CD4-positive, CD25-positive, alpha-beta regulatory T cell (primary cell): Measurements from ENCODE around the gene MIS18A. TPM values are rescaled to one million over a fixed set of nuclear protein-coding genes. Genes with fewer than 3 reads are reported as not detected.
A peak's percentile ranks its signal among the peaks of the same experiment; 100 is the strongest.
"Not testable (repeated sequence)": the region's sequence is repeated elsewhere in the genome, so short reads cannot be mapped to it uniquely, and the experiment has no call there.

Experiments
- ATAC-seq, 2 donors: fragments of 150-1000 bp; cut with Tn5 transposase; one replicate each; pipeline ENCODE4 v1.10.0; 2021; ENCODE audit warnings: low read depth in 2 of 2, moderate number of reproducible peaks in 2 of 2, moderate library complexity in 1 of 2
- DNase-seq, 3 donors: peaks; one replicate each; pipeline versions ENCODE4 v3.0.0 to v3.0.0-alpha.2; 2012 to 2022; ENCODE audit warnings: mixed read lengths in 1 of 3
- H3K27ac ChIP-seq: one replicate; pipeline ENCODE4 v1.7.0; 2013; ENCODE audit warnings: mild to moderate bottlenecking, low read length; ENCODE audit not compliant: insufficient read depth, poor library complexity, severe bottlenecking
- H3K27me3 ChIP-seq: one replicate; pipeline ENCODE4 v1.7.0; 2013; ENCODE audit warnings: low read length; ENCODE audit not compliant: control insufficient read depth, insufficient read depth
- H3K36me3 ChIP-seq: one replicate; pipeline ENCODE4 v1.7.0; 2013; ENCODE audit warnings: mild to moderate bottlenecking, low read length, moderate library complexity; ENCODE audit not compliant: control insufficient read depth, insufficient read depth
- H3K4me1 ChIP-seq: 2 replicates; pipeline ENCODE4 v1.7.0; 2013; ENCODE audit warnings: mild to moderate bottlenecking, low read length; ENCODE audit not compliant: insufficient read depth, control insufficient read depth, poor library complexity, severe bottlenecking
- H3K4me3 ChIP-seq: one replicate; pipeline ENCODE4 v1.7.0; 2013; ENCODE audit warnings: low read depth, mild to moderate bottlenecking, low read length, moderate library complexity
- H3K9me3 ChIP-seq, 2 experiments: 1 replicate in 1 of 2; 2 replicates in 1 of 2; pipeline ENCODE4 v1.7.0; 2013; ENCODE audit warnings: low read length in 2 of 2, mild to moderate bottlenecking in 1 of 2, moderate library complexity in 1 of 2; ENCODE audit not compliant: control insufficient read depth in 2 of 2
- H3K27ac Mint-ChIP-seq, 3 donors: one replicate each; pipeline ENCODE4 v1.8.0; 2020 to 2022; ENCODE audit warnings: mild to moderate bottlenecking in 3 of 3, mixed read lengths in 3 of 3, moderate library complexity in 2 of 3
- H3K27me3 Mint-ChIP-seq: one replicate; pipeline ENCODE4 v1.8.0; 2022; ENCODE audit warnings: mild to moderate bottlenecking, mixed read lengths
- H3K36me3 Mint-ChIP-seq: one replicate; pipeline ENCODE4 v1.8.0; 2020; ENCODE audit warnings: mixed read lengths
- H3K4me1 Mint-ChIP-seq, 4 donors: one replicate each; pipeline ENCODE4 v1.8.0; 2020 to 2022; ENCODE audit warnings: mixed read lengths in 4 of 4, mild to moderate bottlenecking in 1 of 4
- H3K4me3 Mint-ChIP-seq, 4 donors: one replicate each; pipeline ENCODE4 v1.8.0; 2020 to 2022; ENCODE audit warnings: mild to moderate bottlenecking in 4 of 4, mixed read lengths in 4 of 4, moderate library complexity in 3 of 4
- H3K9me3 Mint-ChIP-seq, 7 donors: one replicate each; pipeline ENCODE4 v1.8.0; 2020 to 2022; ENCODE audit warnings: mixed read lengths in 7 of 7, mild to moderate bottlenecking in 3 of 7, moderate library complexity in 2 of 7
- polyA plus RNA-seq, 4 donors: library from polyadenylated mRNA; unstranded; fragments of 300-500 nt; fragmentation: Illumina TruSeq; gene quantifications; one replicate each; pipeline ENCODE4 v1.2.3, GENCODE V29; 2021
- total RNA-seq: library from RNA; stranded (reverse); gene quantifications from one replicate; pipeline ENCODE4 v1.2.3, GENCODE V29; 2022

MIS18A gene
- total and polyA plus RNA-seq, 5 donors from 2014 or later: 5.2 to 13.3 (median 11.1) TPM

DNA sequence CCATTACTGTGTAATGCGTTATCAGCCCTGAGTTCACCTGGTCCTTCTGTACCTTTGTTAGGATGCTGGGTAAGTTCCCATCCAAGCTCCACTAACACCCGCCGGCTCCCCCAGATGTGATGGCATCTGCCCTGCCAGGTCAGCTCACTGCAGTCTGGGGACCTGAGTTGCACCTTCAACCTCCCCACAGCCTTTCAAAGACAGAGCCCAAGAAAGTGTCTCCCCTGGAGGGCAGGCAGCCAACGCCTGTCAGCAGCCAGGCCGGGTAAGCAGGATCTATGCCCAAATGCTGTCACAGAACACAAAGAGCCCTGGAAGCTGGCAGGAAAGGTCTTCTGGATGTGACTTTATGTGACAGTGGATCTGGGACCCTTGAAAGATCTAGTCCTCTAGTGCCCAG lies 33.5 kb upstream of the MIS18A start:
- H3K9me3 ChIP-seq: no peaks in the 10 kb centered on the region
- H3K27me3 ChIP-seq: no peaks in the 10 kb centered on the region
- no peak overlapping the region for H3K4me3 ChIP-seq
- no peaks in the 10 kb centered on the region for H3K27me3 Mint-ChIP-seq
- H3K4me3 Mint-ChIP-seq: no peak overlapping the region
- peak overlapping the region in 1 of 3 donors; percentile 67 for H3K27ac Mint-ChIP-seq
- no peak for DNase-seq
- no peak overlapping the region for H3K27ac ChIP-seq
- H3K4me1 ChIP-seq: no peaks in the 10 kb centered on the region
- ATAC-seq: no peak
- H3K36me3 ChIP-seq: peaks cover 38% of the 10 kb centered on the region
- peaks cover 16% of the 10 kb centered on the region for H3K36me3 Mint-ChIP-seq
- no peaks in the 10 kb centered on the region for H3K9me3 Mint-ChIP-seq
- no peaks in the 10 kb centered on the region for H3K4me1 Mint-ChIP-seq

DNA sequence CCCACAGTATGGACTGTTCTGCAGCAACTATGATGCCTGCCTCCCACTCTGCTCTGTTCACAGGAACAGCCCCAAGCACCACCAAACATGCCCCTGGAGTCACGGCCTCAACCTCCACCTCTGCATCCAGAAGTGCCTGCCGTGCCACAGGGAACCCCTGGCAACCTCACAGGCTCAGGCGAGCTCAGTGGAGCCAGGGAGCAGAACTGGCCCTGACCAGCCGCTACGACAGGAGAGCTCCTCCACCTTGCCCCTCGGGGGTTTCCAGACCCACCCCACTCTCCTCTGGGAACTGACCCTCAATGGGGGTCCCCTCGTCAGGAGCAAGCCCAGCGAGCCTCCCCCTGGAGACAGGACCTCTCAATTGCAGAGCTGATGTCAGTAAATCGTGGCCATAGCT lies 32.8 kb upstream of the MIS18A start:
- no peaks in the 10 kb centered on the region for H3K9me3 ChIP-seq
- Mint-ChIP-seq H3K9me3 (no peaks in the 10 kb centered on the region), H3K27me3 (no peaks in the 10 kb centered on the region), H3K27ac (no peak overlapping the region), H3K36me3 (peaks cover 19% of the 10 kb centered on the region), H3K4me1 (no peaks in the 10 kb centered on the region), H3K4me3 (no peak overlapping the region)
- H3K4me1 ChIP-seq: no peaks in the 10 kb centered on the region
- DNase-seq (no peak), ATAC-seq (no peak)
- H3K36me3 ChIP-seq: peaks cover 32% of the 10 kb centered on the region
- no peak overlapping the region for H3K27ac ChIP-seq
- no peaks in the 10 kb centered on the region for H3K27me3 ChIP-seq
- H3K4me3 ChIP-seq: no peak overlapping the region

DNA sequence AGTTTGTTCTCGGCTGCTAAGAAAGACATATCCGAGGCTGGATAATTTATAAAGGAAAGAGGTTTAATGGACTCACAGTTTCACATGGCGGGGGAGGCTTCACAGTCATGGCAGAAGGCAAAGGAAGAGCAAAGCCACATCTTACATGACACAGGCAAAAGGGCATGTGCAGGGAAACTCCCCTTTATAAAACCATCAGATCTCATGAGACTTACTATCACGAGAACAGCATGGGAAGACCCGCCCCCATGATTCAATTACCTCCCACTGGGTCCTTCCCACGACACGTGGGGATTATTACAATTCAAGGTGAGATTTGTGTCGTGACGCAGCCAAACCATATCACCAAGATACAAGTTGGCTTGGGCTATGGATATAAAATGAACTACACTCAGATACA lies 32.1 kb upstream of the MIS18A start:
- H3K9me3 ChIP-seq, H3K4me3 Mint-ChIP-seq, H3K4me1 ChIP-seq, H3K27ac Mint-ChIP-seq, H3K27ac ChIP-seq, H3K4me1 Mint-ChIP-seq, H3K9me3 Mint-ChIP-seq, H3K4me3 ChIP-seq, ATAC-seq, H3K27me3 ChIP-seq, DNase-seq, H3K27me3 Mint-ChIP-seq: not testable (repeated sequence)
- peaks cover 19% of the 10 kb centered on the region for H3K36me3 Mint-ChIP-seq
- peaks cover 29% of the 10 kb centered on the region for H3K36me3 ChIP-seq

DNA sequence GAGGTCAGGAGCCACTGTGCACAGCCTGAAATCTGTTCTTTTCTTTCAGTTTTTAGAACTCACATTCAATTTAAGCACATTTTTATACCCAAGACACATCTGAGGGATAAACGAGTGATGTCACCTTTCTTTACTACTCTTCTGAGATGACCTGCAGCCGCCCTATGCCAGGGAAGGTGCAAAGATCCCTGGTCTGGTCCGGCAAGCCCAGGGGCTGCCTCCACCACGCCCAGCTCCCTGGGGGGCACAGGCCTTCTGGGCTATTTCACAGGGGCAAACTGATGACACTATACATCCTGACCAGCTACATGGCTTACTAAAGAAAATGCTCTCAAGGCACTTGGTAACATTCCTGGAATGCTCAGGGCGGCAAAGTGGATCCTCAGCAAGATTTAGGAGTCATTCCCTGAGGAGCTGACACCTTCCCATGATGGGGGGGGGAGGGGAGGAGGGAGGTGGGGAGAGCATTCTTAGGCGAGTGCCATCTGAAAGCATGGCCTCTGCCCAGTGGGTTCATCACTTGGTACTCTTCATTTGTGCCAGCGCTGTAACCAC lies 31.1 kb upstream of the MIS18A start:
- Histone ChIP-seq H3K27me3 (no peaks in the 10 kb centered on the region), H3K4me3 (no peak overlapping the region), H3K36me3 (peaks cover 22% of the 10 kb centered on the region), H3K4me1 (no peaks in the 10 kb centered on the region), H3K27ac (no peak overlapping the region), H3K9me3 (no peaks in the 10 kb centered on the region)
- no peaks in the 10 kb centered on the region for H3K9me3 Mint-ChIP-seq
- DNase-seq (no peak), ATAC-seq (no peak)
- peaks cover 19% of the 10 kb centered on the region for H3K36me3 Mint-ChIP-seq
- no peak overlapping the region for H3K27ac Mint-ChIP-seq
- no peaks in the 10 kb centered on the region for H3K4me1 Mint-ChIP-seq
- no peaks in the 10 kb centered on the region for H3K27me3 Mint-ChIP-seq
- H3K4me3 Mint-ChIP-seq: no peak overlapping the region

DNA sequence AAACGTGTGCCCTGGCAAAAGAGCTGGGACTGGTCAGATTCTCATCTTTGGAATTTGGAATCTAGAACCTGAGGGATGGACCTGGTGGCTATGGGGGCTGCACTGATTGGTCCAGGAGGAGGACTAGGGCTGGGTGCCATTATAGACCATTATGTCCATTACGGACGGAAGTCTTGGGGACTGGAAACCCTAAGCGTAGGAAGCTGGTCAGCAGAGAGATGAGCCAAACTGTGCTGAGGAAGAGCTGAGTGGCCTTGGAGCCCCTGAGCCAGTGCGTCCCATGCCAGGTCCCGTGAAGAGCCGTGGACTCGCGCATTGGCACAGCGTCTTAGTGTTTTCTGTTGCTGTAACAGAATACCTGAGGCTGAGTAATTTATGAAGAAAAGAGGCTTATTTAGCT lies 29.8 kb upstream of the MIS18A start:
- Mint-ChIP-seq H3K36me3 (peaks cover 15% of the 10 kb centered on the region), H3K27ac (no peak overlapping the region), H3K27me3 (no peaks in the 10 kb centered on the region), H3K4me3 (no peak overlapping the region), H3K4me1 (no peaks in the 10 kb centered on the region), H3K9me3 (no peaks in the 10 kb centered on the region)
- Histone ChIP-seq H3K36me3 (peaks cover 12% of the 10 kb centered on the region), H3K9me3 (no peaks in the 10 kb centered on the region), H3K27me3 (no peaks in the 10 kb centered on the region), H3K4me3 (no peak overlapping the region), H3K4me1 (no peaks in the 10 kb centered on the region), H3K27ac (no peak overlapping the region)
- DNase-seq: no peak
- no peak for ATAC-seq

DNA sequence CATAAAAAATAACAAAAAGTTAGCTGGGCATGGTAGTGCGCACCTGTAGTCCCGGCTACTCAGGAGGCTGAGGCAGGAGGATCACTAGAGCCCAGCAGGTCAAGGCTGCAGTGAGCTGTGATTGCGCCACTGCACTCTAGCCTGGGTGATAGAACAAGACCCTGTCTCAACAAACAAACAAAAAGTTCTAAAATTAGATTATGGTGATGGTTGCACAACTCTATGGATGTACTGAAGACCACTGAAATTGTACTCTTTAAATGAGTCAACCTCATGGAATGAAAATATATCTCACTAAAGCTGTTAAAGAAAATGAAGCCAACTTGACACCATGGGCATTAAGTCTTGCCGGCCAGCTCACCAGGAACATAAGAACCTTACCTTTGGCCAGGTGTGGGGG lies 28.9 kb upstream of the MIS18A start:
- Histone ChIP-seq H3K4me1 (no peaks in the 10 kb centered on the region), H3K36me3 (peaks cover 7% of the 10 kb centered on the region), H3K27ac (no peak overlapping the region), H3K27me3 (no peaks in the 10 kb centered on the region), H3K9me3 (no peaks in the 10 kb centered on the region), H3K4me3 (no peak overlapping the region)
- H3K27me3 Mint-ChIP-seq: no peaks in the 10 kb centered on the region
- no peak overlapping the region for H3K27ac Mint-ChIP-seq
- DNase-seq: no peak
- no peak overlapping the region for H3K4me3 Mint-ChIP-seq
- no peaks in the 10 kb centered on the region for H3K4me1 Mint-ChIP-seq
- H3K9me3 Mint-ChIP-seq: no peaks in the 10 kb centered on the region
- H3K36me3 Mint-ChIP-seq: peaks cover 8% of the 10 kb centered on the region
- ATAC-seq: no peak

DNA sequence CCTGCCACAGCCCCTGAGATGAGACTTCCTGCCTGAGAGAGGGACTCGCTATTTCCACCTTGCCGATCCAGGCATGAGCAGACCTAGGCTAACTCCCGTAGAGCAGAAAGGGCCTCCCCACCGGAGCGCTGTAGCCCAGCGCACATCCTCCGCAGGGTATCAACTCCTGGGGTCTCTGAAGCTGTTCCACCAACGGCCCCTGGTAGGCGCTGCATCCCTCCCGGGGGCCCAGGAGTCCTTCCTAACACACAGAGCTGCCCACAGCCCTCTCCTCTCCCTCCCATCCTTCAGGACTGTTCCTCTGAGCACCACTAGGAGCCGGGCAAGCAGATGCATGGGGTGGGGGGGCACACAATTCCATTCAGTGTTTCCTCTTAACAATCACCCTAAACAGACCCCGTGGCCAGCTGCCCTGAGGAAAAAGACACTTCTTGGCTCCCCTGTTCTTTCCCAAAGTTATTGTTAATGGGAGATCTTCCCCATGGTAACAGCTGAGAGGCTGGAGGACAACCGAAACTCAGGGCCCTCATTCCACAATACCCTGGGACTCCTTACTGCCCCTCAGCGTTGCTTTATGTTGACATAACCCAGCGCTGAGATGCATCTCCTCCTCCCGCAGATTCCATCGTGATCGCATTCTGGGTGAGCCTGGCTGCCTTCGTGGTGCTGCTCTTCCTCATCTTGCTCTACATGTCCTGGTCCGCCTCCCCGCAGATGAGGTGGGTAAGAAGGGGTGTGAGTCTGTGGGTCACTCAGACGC lies 27.4 kb upstream of the MIS18A start:
- Mint-ChIP-seq H3K36me3 (peaks cover 11% of the 10 kb centered on the region), H3K4me3 (no peak overlapping the region)
- DNase-seq: no peak

DNA sequence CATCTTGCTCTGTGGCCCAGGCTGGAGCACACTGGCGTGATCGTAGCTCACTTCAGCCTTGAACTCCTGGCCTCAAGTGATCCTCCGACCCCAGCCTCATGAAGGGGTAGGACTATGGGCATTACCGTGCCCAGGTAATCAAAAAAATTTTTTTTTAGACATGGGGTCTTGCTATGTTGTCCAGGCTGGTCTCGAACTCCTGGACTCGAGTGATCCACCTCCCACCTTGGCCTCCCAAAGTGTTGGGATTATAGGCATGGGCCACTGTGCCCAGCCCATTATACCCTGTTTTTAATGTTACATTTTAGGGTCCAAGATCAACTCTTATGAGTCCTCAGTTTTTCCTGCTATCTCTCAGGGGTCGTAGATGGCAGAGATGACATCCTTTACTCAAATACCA lies 26.1 kb upstream of the MIS18A start:
- ATAC-seq: no peak
- Mint-ChIP-seq H3K4me3 (no peak overlapping the region), H3K4me1 (no peaks in the 10 kb centered on the region), H3K9me3 (peaks cover 0 to 1% (median 0%) of the 10 kb centered on the region in 7 donors), H3K36me3 (peaks cover 13% of the 10 kb centered on the region), H3K27ac (no peak overlapping the region), H3K27me3 (no peaks in the 10 kb centered on the region)
- Histone ChIP-seq H3K4me1 (no peaks in the 10 kb centered on the region), H3K27ac (no peak overlapping the region), H3K9me3 (no peaks in the 10 kb centered on the region), H3K27me3 (no peaks in the 10 kb centered on the region), H3K36me3 (no peaks in the 10 kb centered on the region), H3K4me3 (no peak overlapping the region)
- DNase-seq: no peak

More for the DNA sequence above, 27.4 kb upstream of the MIS18A start:
- no peaks in the 10 kb centered on the region for H3K27me3 ChIP-seq
- H3K36me3 ChIP-seq: no peaks in the 10 kb centered on the region
- no peak overlapping the region for H3K27ac ChIP-seq
- H3K4me1 ChIP-seq: no peaks in the 10 kb centered on the region
- H3K9me3 Mint-ChIP-seq: peaks cover 0 to 1% (median 0%) of the 10 kb centered on the region in 7 donors
- ATAC-seq: no peak
- H3K27me3 Mint-ChIP-seq: no peaks in the 10 kb centered on the region
- H3K27ac Mint-ChIP-seq: no peak overlapping the region
- no peak overlapping the region for H3K4me3 ChIP-seq
- no peaks in the 10 kb centered on the region for H3K4me1 Mint-ChIP-seq
- H3K9me3 ChIP-seq: no peaks in the 10 kb centered on the region
